ENCODE results near the gene BABAM2. TPM values are rescaled to one million over a fixed set of nuclear protein-coding genes. Genes with fewer than 3 reads are reported as not detected.

Gene BABAM2
- total RNA-seq, 2 experiments from 2014 or later = 19.7 to 33.2 TPM

DNA sequence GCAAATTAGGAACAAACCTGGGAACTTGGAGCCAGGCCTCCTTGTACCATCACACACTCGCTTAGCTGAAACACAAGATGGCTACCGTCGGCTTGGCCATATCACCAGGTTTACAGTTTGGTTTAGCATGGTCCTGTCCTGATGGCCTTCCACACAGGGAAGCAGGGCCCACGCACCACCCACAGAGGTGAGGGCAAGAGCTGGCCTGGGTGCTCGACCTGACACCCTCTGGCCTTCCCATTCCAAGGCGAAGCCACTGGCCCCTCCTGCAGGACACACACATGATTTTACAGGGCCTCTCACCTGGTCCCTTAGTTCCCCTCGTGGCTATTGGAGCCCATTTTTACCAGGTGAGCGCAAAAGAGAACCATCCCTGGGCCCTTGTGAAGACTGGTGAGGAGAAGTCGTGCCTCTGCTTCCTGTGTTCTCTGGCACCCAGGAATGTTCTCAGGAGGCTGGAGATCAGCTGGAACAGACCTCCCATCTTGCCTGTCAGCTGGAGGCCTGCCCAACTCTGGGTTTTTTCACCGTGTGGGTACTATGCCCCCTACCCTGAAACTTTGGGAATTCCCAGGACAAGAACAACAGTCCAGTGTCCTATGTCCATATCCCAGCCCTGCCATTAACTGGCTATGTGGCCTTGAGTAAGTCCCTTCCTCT is 449.1 kb downstream of the BABAM2 start:
- CTCF ChIA-PET (ENCODE audit: unreplicated experiment) = no interaction called here
- Histone ChIP-seq H3K4me1 (ENCODE audit: insufficient read depth, low read length, poor library complexity, severe bottlenecking) (no peaks in the 10 kb centered on the region), H3K79me2 (ENCODE audit: insufficient read depth, low read depth, low read length) (no peaks in the 10 kb centered on the region), H3K27ac (ENCODE audit: low read depth, low read length, poor library complexity, severe bottlenecking) (no peak overlapping the region), H3K4me2 (ENCODE audit: low read length) (no peak overlapping the region), H3K9me3 (ENCODE audit: low read length) (no peaks in the 10 kb centered on the region), H3K36me3 (ENCODE audit: insufficient read depth, low read length) (no peaks in the 10 kb centered on the region), H4K20me1 (ENCODE audit: insufficient read depth, low read length) (no peaks in the 10 kb centered on the region), H2AFZ (ENCODE audit: low read length) (no peak overlapping the region), H3K9me2 (ENCODE audit: insufficient read depth, low read length) (no peaks in the 10 kb centered on the region), H3K4me3 (ENCODE audit: low read depth, low read length, poor library complexity, severe bottlenecking) (no peak overlapping the region)
- TF ChIP-seq EZH2phosphoT487 (IDR thresholded peaks at IDR 0.05; ENCODE audit: borderline replicate concordance, low read depth, low read length) = no peak
- TF ChIP-seq CTCF (conservative IDR thresholded peaks at IDR 0.05; ENCODE audit: low read length) = no peak
- intact Hi-C loops (cut with micrococcal nuclease; ENCODE audit: unreplicated experiment) = no loop called here
- no TSS peak for BruUV-seq (replicated peaks)
- DNase-seq (ENCODE audit: low spot score) = no peak
- POLR2A ChIA-PET = no interaction called here

DNA sequence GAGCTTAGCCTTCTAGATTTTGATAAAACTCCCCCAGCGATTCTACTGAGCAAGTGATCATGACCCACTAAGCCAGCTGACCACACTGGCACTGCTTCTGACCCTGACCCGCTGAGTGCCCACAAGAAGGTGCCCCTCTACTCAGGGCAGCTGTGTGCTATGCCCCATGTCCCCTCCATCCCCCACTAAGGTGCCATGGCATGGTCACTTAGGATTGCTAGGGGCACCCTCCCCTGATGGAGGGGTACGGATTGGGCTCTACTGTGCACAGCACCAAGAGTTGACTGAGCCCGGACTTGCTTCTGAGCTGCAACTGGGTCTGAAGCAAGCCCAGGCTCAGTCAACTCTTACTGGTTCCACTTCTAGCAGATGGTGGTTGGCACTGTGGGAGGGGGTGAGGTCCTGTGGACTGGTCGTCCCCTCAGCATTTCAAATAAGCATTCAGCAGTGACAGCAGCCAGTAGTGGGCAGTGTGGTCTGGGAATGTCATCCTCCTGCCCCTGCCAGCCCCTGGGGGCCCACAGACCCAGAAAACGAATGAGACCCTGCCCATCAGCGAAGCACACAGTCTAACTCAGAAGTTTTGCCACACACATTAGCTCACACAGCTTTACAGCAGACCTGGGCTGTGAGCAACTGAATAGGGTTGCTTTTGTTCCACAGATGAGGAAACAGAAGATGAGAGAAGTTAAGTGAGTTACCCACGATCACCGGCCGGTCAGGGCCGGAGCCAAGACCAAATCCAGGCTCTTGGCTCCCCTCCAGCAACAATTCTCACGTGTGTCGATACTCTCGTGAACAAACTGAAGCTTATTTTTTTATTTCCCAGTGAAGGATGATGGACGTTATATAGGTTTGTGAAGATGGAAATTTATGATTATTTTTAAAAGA is 450.0 kb downstream of the BABAM2 start:
- Histone ChIP-seq H3K4me2 (ENCODE audit: low read length) (no peak overlapping the region), H3K4me3 (ENCODE audit: low read depth, low read length, poor library complexity, severe bottlenecking) (no peak overlapping the region), H3K79me2 (ENCODE audit: insufficient read depth, low read depth, low read length) (no peaks in the 10 kb centered on the region), H3K9me3 (ENCODE audit: low read length) (no peaks in the 10 kb centered on the region), H2AFZ (ENCODE audit: low read length) (no peak overlapping the region), H3K9me2 (ENCODE audit: insufficient read depth, low read length) (no peaks in the 10 kb centered on the region), H4K20me1 (ENCODE audit: insufficient read depth, low read length) (no peaks in the 10 kb centered on the region), H3K36me3 (ENCODE audit: insufficient read depth, low read length) (no peaks in the 10 kb centered on the region), H3K4me1 (ENCODE audit: insufficient read depth, low read length, poor library complexity, severe bottlenecking) (no peaks in the 10 kb centered on the region), H3K27ac (ENCODE audit: low read depth, low read length, poor library complexity, severe bottlenecking) (no peak overlapping the region)
- ChIA-PET CTCF (ENCODE audit: unreplicated experiment) (no interaction called here), POLR2A (no interaction called here)
- no TSS peak for BruUV-seq (replicated peaks)
- intact Hi-C loops (cut with micrococcal nuclease; ENCODE audit: unreplicated experiment) = no loop called here
- TF ChIP-seq EZH2phosphoT487 (IDR thresholded peaks at IDR 0.05; ENCODE audit: borderline replicate concordance, low read depth, low read length) (no peak), CTCF (conservative IDR thresholded peaks at IDR 0.05; ENCODE audit: low read length) (no peak)
- no peak for DNase-seq (ENCODE audit: low spot score)
